Esophagus muscularis mucosa (tissue), 4 donors: Measurements from ENCODE around the gene MID1. TPM values are rescaled to one million over a fixed set of nuclear protein-coding genes. Genes with fewer than 3 reads are reported as not detected.
"Not testable (repeated sequence)": the region's sequence is repeated elsewhere in the genome, so short reads cannot be mapped to it uniquely, and the experiment has no call there.

Source experiments
- DNase-seq: peaks from one replicate; pipeline ENCODE4 v3.0.0-alpha.2; 2017; ENCODE audit errors: extremely low spot score
- H3K27ac ChIP-seq, 4 donors: fragments of 200-600 bp; sonication (generic); replicated peaks in 1 of 4; 1 replicate in 3 of 4; 2 replicates in 1 of 4; pipeline ENCODE4 v1.5.1; 2016 to 2019; ENCODE audit warnings: mild to moderate bottlenecking in 1 of 4
- H3K27me3 ChIP-seq, 4 donors: fragments of 200-600 bp; sonication (generic); one replicate each; pipeline versions ENCODE4 v1.5.1 to v1.6.0; 2016 to 2019
- H3K36me3 ChIP-seq, 4 donors: fragments of 200-600 bp; sonication (generic); one replicate each; pipeline ENCODE4 v1.5.1; 2016 to 2019
- H3K4me1 ChIP-seq, 4 donors: fragments of 200-600 bp; sonication (generic); one replicate each; pipeline ENCODE4 v1.5.1; 2016 to 2019
- H3K4me3 ChIP-seq, 4 donors: fragments of 200-600 bp; sonication (generic); 1 replicate in 2 of 4; 2 replicates in 2 of 4; pipeline ENCODE4 v1.5.1; 2016 to 2019; ENCODE audit warnings: mild to moderate bottlenecking in 4 of 4, moderate library complexity in 1 of 4
- H3K9me3 ChIP-seq, 4 donors: fragments of 200-600 bp; sonication (generic); 1 replicate in 3 of 4; 2 replicates in 1 of 4; pipeline ENCODE4 v1.5.1; 2016 to 2019
- EP300 ChIP-seq: sonication (generic); formaldehyde crosslinking; IDR thresholded peaks from one replicate; pipeline ENCODE4 v1.6.1; 2017; ENCODE audit warnings: antibody characterized with exemption
- POLR2A ChIP-seq: fragments of 450-650 bp; IDR thresholded peaks from one replicate; pipeline ENCODE4 v1.6.1; 2017; ENCODE audit warnings: antibody characterized with exemption, moderate library complexity, mild to moderate bottlenecking, low read depth
- POLR2AphosphoS5 ChIP-seq, 2 donors: sonication (generic); formaldehyde crosslinking; IDR thresholded peaks; one replicate each; pipeline ENCODE4 v1.6.1; 2017; ENCODE audit warnings: antibody characterized with exemption in 2 of 2
- WGBS: methylation state at CpG from one replicate; pipeline ENCODE4 v1.1.5; 2018; 5-methylcytosine and 5-hydroxymethylcytosine counted together
- intact Hi-C: fragments of 100-400 bp; cut with DNase I; formaldehyde crosslinking; loops from one replicate; pipeline ENCODE4 v1.15.1; 2023
- total RNA-seq, 4 donors: library from RNA; depleted of rRNA; stranded (reverse); fragments of >200 nt; gene quantifications; one replicate each; pipeline versions ENCODE4 v1.1.0 to v1.2.1, GENCODE V29; 2016
- TF ChIP-seq, protein P1 (sequence below), 3 experiments: fragments of 200-600 bp in 2 of 3; fragments of 450-650 bp in 1 of 3; sonication (generic) in 2 of 3; IDR thresholded peaks; one replicate each; pipeline ENCODE4 v1.5.1; 2017 to 2019; ENCODE audit warnings: antibody characterized with exemption in 3 of 3, mild to moderate bottlenecking in 2 of 3, moderate library complexity in 1 of 3

Gene MID1
- total RNA-seq, 4 donors from 2014 or later: 11.2 to 22.0 (median 16.2) TPM

DNA sequence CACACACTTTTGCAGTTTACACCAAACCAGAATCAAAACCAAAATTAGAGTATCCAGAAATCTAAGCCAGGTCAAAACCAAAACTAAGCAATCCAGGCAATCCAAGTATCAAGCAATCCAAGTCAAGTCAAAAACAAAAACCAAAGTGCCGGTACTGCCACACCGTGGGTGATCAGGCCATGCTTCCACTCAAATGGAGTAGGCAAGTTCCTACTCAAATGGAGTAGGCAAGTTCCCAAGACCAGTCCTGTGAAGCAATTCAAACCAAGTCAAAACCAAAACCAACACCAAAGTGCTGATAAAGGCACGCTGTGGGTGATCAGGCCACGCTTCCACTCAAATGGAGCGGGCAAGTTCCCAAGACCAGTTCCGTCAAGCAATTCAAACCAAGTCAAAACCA lies 31.3 kb downstream of the MID1 start:
- H3K9me3 ChIP-seq: peaks cover 0 to 15% (median 0%) of the 10 kb centered on the region in 4 donors
- 98% methylated on average over 6 of the region's 6 CpGs for WGBS
- TF ChIP-seq, protein P1, sequence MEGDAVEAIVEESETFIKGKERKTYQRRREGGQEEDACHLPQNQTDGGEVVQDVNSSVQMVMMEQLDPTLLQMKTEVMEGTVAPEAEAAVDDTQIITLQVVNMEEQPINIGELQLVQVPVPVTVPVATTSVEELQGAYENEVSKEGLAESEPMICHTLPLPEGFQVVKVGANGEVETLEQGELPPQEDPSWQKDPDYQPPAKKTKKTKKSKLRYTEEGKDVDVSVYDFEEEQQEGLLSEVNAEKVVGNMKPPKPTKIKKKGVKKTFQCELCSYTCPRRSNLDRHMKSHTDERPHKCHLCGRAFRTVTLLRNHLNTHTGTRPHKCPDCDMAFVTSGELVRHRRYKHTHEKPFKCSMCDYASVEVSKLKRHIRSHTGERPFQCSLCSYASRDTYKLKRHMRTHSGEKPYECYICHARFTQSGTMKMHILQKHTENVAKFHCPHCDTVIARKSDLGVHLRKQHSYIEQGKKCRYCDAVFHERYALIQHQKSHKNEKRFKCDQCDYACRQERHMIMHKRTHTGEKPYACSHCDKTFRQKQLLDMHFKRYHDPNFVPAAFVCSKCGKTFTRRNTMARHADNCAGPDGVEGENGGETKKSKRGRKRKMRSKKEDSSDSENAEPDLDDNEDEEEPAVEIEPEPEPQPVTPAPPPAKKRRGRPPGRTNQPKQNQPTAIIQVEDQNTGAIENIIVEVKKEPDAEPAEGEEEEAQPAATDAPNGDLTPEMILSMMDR (IDR thresholded peaks at IDR 0.05): no peak
- no peak for TF ChIP-seq EP300
- TF ChIP-seq POLR2AphosphoS5 (IDR thresholded peaks at IDR 0.05): no peak
- no peak for TF ChIP-seq POLR2A
- H3K36me3 ChIP-seq: no peaks in the 10 kb centered on the region
- no peak overlapping the region for H3K4me3 ChIP-seq
- H3K27me3 ChIP-seq: no peaks in the 10 kb centered on the region
- no peak overlapping the region for H3K27ac ChIP-seq
- DNase-seq: no peak
- H3K4me1 ChIP-seq: no peaks in the 10 kb centered on the region
- intact Hi-C loops: no loop called here

GRCh38 chrX:10584882-10585281 lies 35.5 kb downstream of the MID1 start:
- H3K4me1 ChIP-seq, H3K4me3 ChIP-seq, H3K27me3 ChIP-seq, H3K36me3 ChIP-seq, H3K27ac ChIP-seq, DNase-seq, intact Hi-C loops: not testable (repeated sequence)
- peaks cover 0 to 18% (median 0%) of the 10 kb centered on the region in 4 donors for H3K9me3 ChIP-seq
- 80% methylated on average over 7 of the region's 7 CpGs for WGBS

GRCh38 chrX:10582945-10583344 lies 37.4 kb downstream of the MID1 start:
- intact Hi-C loops: no loop called here
- Histone ChIP-seq H3K36me3 (no peaks in the 10 kb centered on the region), H3K4me3 (no peak overlapping the region), H3K27me3 (no peaks in the 10 kb centered on the region), H3K4me1 (peaks cover 6 to 19% (median 10%) of the 10 kb centered on the region in 4 donors), H3K27ac (no peak overlapping the region), H3K9me3 (peaks cover 0 to 18% (median 0%) of the 10 kb centered on the region in 4 donors)
- TF ChIP-seq EP300 (no peak), POLR2A (no peak), POLR2AphosphoS5 (IDR thresholded peaks at IDR 0.05) (no peak)
- TF ChIP-seq, protein P1 (IDR thresholded peaks at IDR 0.05): no peak
- no peak for DNase-seq

- H3K4me1 ChIP-seq: peaks cover 7 to 26% (median 15%) of the 10 kb centered on the region in 4 donors
- peaks cover 0 to 18% (median 0%) of the 10 kb centered on the region in 4 donors for H3K9me3 ChIP-seq
- no peak overlapping the region for H3K4me3 ChIP-seq
- TF ChIP-seq EP300 (no peak), POLR2AphosphoS5 (IDR thresholded peaks at IDR 0.05) (no peak), POLR2A (no peak)
- TF ChIP-seq, protein P1 (IDR thresholded peaks at IDR 0.05): no peak
- no peak for DNase-seq
- H3K27ac ChIP-seq: no peak overlapping the region
- H3K27me3 ChIP-seq: no peaks in the 10 kb centered on the region
- WGBS: 80% methylated on average over 3 of the region's 3 CpGs
- no peaks in the 10 kb centered on the region for H3K36me3 ChIP-seq
- intact Hi-C loops: no loop called here
Observed at GRCh38 chrX:10582215-10582733, 38.1 kb downstream of the MID1 start.

DNA sequence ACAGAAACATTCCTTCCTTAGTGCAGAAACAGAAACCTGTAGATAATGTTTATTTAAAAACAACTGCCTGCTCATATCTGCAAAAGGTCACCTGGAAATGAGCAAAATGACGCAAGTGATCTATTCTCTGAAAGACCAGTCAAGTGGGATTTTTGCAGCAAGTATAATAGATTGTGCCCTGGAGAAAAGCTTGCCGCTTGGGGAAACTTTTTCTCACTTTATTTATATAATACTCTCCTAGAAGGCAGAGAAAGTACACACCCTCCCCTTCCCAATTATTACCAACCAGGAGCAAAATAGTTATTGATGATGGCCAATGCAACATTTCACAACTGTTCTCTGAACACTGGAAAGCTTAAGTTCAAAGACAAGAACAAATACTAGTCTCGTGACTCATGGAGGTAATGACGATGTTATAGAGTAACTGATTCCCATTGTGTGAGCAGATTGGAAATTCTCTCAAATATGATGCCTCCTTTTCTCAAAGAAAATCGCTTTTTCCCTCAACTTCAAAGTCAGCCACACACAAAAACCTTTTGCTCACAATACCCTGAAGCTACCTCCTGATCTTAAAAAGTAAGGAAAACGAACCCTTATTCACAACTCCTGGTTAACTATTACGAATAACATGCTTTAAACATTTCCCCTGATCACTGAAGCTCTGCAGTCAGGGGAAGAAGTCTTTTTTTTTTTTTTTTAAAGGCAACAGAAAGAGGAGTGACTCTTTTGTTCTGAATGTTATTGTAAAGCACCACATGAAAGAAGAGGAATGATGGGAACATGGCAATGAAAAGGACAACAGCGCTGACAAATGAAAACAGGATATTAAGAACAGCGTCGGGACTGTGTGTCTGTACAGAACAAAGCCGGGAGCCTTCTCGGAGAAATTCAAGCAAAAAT lies 41.0 kb downstream of the MID1 start:
- Histone ChIP-seq H3K27me3 (no peaks in the 10 kb centered on the region), H3K4me3 (peak overlapping the region in 1 of 4 donors; percentile 5), H3K27ac (peak overlapping the region in 3 of 4 donors; percentile 5 to 23 (median 14)), H3K36me3 (no peaks in the 10 kb centered on the region), H3K9me3 (peaks cover 0 to 6% (median 0%) of the 10 kb centered on the region in 4 donors), H3K4me1 (peaks cover 7 to 39% (median 27%) of the 10 kb centered on the region in 4 donors)
- TF ChIP-seq POLR2A (no peak), EP300 (no peak), POLR2AphosphoS5 (IDR thresholded peaks at IDR 0.05) (no peak)
- TF ChIP-seq, protein P1 (IDR thresholded peaks at IDR 0.05): no peak
- DNase-seq: no peak
- intact Hi-C loops: no loop called here
- WGBS: 56% methylated on average over 12 of the region's 12 CpGs
